Stimulated activated CD4-positive, alpha-beta T cell treated with anti-CD3 and anti-CD28 coated beads, Interleukin-4, amount 100 ng/mL, for 48 hours (primary cell): Measurements from ENCODE around the gene CKLF.
A peak's percentile ranks its signal among the peaks of the same experiment; 100 is the strongest.
"Not testable (repeated sequence)": the region's sequence is repeated elsewhere in the genome, so short reads cannot be mapped to it uniquely, and the experiment has no call there.

Experiments
- DNase-seq, 2 donors: peaks; one replicate each; pipeline ENCODE4 v3.0.0-alpha.2; 2020; ENCODE audit warnings: low read depth in 2 of 2

CKLF gene

GRCh38 chr16:66596986-66597848 is 44.8 kb downstream of the CKLF start:
- DNase-seq = no peak

DNA sequence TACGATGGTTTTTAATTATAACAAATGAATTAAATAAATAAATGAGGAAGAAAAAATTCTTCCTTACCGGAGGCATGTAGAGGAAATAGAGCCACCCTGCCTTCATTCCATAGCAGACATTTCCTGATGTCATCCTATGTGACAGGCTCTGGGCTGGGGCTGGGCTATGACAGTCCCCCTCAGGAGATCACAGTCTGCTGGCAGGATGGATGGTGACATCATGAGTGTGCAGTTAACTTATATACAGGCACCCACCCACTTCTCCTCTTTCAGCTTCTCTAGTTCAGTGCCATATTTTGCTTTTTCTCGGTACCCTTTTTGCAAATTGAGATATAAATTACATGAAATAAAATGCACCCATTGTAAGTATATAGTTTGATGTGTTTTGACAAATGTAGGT is 45.7 kb downstream of the CKLF start:
- no peak for DNase-seq

GRCh38 chr16:66599726-66600125 is 47.4 kb downstream of the CKLF start:
- no peak for DNase-seq

DNA sequence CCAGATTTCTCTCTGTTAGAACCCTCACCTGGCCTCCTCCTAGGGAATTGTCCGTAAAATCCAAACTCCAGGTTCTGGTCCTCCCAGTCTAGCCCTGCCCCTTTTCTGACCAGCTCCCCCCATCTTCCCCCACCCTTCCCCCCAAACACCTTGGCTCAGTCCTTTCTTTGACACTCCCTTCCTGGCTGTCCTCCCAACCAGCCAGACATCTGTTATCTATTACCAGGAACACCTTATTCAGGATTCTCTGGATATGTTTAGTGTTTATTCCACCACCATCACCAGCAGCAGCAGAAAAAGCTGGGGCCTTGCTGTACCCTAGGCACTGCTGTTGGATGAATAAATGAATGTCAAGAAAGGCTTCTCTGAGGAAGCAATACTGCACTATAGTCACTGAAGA is 48.1 kb downstream of the CKLF start:
- no peak for DNase-seq

GRCh38 chr16:66601471-66601870 is 49.1 kb downstream of the CKLF start:
- no peak for DNase-seq

DNA sequence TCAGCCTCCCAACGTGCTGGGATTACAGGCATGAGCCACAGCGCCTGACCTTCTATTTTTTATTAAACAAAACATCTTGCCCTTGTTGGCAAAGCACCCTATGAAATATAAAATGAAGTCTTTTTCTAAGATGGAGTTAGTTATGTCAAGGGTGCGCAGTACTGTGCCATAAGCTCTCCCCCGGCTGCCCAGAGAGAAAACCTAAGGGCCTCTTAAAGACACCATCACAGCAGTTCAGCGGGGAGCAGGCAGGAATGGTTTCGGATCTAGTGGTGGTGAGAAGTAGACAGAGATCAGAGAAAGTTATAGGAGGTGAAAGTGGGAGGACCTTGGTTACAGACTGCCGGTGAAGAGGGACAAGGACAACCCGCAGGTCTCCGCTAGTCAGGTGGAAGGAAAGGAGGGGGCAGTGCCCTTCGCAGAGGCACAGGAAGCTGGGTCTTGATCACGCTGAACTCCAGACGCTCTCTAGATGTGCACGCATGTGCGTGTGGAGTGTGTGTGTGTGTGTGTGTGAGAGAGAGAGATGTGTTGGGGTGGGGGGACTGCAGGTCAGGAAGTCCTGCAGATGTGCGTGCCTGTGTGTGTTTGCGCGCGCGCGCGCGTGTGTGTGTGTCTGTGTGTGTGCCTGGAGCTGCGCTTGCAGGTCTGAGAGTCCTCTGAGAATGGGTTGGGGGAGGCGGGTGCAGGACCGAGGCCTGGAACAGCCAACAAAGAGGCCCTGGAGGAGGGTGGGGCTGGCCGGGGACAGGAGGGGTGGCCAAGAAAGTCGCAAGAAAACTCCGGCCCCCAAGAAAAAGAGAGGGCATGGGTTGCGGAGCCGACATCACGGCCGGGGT is 51.4 kb downstream of the CKLF start:
- peak; percentile 42 to 47 for DNase-seq

DNA sequence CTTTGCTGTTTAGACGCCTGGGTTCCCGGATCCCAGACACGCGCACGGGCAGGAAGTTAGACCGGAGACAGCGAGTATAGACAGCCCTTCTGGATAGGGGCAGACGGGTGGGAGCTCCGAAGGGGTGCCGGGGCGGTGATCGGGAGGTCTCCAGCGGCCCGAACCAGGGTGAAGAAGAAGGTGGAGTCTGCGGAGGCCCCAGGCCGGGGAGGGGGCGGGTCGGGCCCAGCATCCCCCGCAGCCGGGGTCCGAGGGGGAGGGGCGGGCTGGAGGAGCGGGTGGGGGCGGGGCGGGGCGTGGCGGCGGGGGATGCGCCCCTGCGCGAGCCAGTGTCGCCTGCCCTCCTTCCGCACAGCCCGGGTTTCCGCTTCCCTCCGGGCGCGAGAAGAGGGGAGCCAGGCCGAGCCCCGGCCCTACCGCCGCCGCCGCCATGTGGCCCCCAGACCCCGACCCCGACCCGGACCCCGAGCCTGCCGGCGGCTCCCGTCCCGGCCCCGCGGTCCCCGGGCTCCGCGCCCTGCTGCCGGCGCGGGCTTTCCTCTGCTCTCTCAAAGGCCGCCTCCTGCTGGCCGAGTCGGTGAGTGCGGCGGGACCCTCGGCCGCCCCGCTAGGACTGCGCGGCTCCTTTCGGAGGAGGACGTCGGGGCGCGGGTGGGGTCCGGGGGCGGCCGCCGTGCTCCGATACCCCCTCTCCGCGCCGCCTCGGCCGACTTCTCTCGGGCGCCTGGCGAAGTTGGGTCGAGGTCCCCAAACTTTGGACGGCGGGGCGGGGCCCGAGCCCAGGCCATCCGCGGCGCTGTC is 52.2 kb downstream of the CKLF start, which contains the start of gene CMTM3:
Gene CMTM3, plus strand, starts transcription at position 329 of the 801 bp plus-strand sequence. Its CDS starts 102 bp downstream, at position 431.
- DNase-seq = peak; percentile 68 to 70

GRCh38 chr16:66605177-66605978 is 53.0 kb downstream of the CKLF start:
- DNase-seq = peak; percentile 29 to 38

- no peak for DNase-seq
These were observed 53.8 kb downstream of the CKLF start for GRCh38 chr16:66605979-66606751.

GRCh38 chr16:66608241-66609138 is 56.1 kb downstream of the CKLF start:
- DNase-seq = peak; percentile 82 to 85

DNA sequence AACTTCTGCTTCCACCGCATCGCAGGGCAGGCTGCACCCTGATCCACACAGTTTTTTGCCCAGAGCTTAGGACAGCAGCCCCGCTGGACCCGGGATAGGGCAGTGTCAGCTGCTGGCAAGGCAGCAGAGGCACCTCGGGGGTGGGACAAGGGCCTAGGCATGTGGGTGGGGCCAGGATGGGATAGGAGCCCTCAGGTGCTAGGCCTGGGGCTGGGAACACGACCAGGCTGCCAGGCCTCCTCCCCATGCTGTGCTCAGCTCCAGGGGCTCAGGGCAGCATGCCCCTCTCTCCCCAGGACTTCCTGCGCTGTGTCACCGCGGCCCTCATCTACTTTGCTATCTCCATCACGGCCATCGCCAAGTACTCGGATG is 56.7 kb downstream of the CKLF start:
- DNase-seq = no peak

DNA sequence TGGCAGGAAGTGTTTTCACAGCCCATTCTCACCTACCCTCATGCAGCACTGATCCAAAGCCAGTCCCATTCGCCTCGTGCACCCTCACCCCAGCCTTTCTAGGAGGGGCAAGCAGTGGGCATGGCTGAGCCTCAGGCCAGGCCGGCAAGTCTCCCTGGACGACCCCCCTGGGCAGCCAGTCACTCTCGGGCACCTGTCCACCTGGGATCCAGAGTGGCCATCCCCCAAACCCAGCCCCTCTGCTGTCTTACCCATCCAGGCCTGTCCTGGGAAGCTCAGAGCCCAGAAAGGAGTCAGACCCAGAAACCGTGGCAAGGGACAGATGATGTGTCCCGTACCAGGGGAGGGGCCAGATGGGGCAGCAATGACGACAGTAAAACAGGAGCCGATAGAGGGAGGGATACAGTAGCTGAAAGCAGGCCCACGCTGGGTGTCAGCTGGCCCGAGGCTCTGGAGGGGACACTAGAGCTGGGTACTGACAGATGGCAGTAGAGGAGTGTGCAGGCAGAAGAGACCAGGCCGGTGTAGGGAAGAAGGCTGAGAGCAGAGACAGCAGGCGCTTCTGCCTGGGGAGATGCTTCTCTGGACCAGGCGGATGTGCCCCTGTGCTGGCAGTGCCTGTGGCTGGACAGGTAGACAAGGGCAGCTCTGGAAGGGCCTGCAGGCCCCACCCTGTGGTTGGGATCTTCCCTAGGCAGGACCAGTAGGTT is 57.9 kb downstream of the CKLF start:
- DNase-seq = no peak

DNA sequence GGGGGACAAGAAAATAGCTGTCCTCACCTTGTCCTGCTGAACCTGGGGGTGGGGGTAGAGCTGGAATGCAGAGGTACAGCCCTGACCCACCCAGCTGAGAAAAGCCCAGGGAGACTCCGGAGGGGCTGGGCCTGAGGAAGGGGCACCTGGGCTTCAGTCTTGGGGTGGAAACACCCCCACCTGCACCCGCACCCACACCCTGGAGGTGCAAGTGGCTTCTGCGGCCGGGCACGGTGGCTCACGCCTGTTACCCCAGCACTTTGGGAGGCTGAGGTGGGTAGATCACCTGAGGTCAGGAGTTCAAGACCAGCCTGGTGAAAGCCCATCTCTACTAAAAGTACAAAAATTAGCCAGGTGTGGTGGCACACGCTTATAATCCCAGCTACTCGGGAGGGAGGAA is 59.5 kb downstream of the CKLF start:
- DNase-seq = not testable (repeated sequence)

- no peak for DNase-seq
These were observed 60.0 kb downstream of the CKLF start for GRCh38 chr16:66612422-66612821.

GRCh38 chr16:66614161-66614802 is 61.9 kb downstream of the CKLF start:
- no peak for DNase-seq
